HG03025 (cell line): ENCODE measurements around the gene COMMD9.

Experiments
- ATAC-seq: cut with Tn5 transposase; IDR thresholded peaks from one replicate; pipeline ENCODE4 v1.9.1; 2021; ENCODE audit warnings: mild to moderate bottlenecking, moderate library complexity; ENCODE audit not compliant: unreplicated experiment, low FRiP score

COMMD9 gene

DNA sequence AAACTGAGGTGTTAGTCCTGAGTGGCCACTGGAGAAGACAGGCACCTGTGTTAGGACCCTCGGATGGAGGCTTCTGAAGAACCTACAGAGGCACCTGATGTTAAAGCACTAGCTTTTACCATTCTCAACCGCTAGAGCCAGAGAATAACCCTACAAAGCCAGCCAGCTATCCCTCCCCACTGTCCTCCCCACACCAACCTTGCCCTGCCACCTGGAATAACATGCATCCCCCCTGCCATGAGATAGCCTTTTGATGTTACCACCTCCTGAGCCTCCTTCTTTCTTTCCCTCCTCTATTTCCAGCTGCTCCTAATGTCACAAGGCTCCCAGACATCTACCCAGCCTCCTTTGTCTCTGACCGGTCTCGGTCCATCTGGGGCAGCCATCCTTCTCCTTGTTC is 28.1 kb downstream of the COMMD9 start:
- ATAC-seq: no peak

- ATAC-seq: no peak
These were observed 30.4 kb downstream of the COMMD9 start for GRCh38 chr11:36258730-36259360.

DNA sequence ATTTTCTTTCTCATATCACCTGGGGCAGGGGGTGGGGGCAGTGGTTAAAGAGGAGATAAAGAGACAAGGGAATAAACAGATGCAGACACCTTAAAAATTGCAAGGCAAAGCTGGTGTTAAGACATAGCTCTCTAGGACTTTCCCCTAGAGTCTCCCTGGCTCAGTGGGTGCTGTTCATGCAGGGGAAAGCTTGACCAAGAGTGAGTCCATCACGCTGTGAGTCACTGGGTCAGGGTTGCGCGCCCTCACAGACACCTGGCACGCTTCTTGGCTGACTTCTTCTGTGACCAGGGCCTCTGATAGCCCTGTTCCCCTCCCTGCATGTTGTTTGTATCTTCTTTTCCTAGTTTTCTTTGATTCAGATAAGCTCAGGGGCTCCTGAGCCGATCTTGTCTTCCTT is 31.9 kb downstream of the COMMD9 start:
- no peak for ATAC-seq

DNA sequence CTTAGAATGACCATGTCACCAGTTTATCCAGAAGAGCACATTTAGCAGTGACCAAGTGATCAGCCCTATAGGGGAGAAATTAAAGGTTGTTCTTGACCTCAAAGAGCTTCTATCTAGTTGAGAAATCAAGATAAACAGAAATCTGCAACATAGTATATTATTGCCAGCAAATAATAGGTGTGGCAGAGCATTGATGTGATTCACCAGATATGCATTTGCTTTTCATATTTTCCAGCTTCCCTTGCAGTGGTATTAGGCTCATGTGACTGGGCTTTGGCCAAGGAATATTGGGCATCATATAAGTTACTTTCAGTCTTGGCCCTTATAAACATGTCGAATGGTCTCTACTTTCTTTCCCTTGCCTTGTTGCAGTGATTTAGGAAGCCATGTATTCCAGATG is 34.5 kb downstream of the COMMD9 start:
- no peak for ATAC-seq

GRCh38 chr11:36253238-36253637 is 36.0 kb downstream of the COMMD9 start:
- no peak for ATAC-seq

DNA sequence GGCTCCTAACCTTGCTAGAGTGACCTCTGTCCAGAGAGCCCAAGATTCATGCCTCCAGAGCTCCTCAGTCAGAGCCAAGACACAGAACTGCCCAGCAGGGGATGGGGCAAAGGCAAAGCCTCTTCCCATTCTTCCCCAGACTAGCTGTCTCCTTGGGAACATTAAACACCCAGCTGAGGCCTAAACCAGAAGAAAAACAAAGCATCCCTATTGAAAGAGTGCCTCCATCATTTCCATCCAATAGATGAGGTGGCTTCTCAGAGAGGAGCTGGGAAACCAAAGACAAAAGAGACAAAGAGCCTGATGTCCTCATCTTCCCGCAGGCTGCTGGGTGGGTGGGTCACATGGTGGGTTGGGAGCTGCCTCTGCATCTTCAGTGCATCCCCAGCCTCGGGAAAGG is 37.4 kb downstream of the COMMD9 start:
- ATAC-seq: no peak

GRCh38 chr11:36249246-36249645 is 40.0 kb downstream of the COMMD9 start:
- ATAC-seq: no peak

DNA sequence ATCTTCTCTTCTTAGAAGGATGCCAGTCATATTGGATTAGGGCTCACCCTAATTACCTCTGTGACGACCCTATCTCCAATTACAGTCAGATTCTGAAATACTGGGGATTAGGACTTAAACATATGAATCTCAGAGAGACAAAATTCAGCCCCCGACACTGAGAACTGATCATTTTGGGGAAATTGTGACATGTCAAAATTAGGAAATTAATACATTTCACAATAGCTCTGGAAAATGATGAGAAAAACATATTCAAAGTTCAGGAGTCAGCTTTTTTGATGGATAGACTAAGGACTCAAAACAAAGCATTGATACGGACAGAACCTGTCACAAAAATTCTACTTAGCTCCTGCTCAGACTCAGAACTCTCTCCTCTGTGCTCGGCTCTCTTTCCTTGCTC is 40.8 kb downstream of the COMMD9 start:
- no peak for ATAC-seq

- ATAC-seq: no peak
These were observed 41.7 kb downstream of the COMMD9 start for GRCh38 chr11:36247493-36247892.

DNA sequence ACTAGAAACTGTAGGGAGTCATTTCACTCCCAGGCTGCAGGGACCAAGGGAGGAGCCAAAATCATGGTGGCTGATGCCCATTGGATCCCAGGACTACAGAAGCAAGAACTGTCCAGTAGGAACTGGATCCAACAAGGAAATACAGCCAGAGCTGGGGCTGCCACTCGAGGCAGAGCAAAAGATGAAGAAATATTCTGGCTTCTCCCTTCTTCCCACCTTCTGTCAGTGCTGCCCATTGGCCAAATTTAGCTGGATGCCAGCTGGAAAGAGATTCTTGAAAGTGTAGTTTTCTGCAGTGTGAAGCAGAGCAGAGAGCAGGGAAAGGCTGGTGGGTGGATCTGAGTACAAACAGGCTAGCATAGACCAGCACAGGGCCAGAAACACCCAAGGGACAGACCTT is 45.6 kb downstream of the COMMD9 start:
- ATAC-seq: no peak

GRCh38 chr11:36241497-36241896 is 47.7 kb downstream of the COMMD9 start:
- no peak for ATAC-seq

DNA sequence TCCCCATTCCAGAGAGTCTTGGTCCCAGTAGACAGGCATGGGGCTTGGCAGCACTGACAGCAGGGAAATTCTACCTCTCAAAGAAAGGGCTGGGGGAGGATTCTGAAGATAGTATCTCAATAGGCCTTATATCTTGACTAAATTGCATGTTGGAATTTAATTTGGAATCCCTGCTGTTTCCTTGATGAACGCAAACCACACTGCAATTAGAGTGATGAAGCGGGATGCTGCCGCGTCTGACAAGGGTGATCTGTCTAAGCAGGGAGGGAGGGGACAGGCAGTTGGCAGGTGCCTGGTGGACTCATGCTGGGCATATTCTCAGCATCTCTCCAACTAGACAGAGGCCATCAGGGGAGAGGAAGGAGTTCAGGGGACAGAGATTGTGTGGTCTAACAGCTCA is 48.4 kb downstream of the COMMD9 start:
- no peak for ATAC-seq

GRCh38 chr11:36240173-36240572 is 49.1 kb downstream of the COMMD9 start:
- no peak for ATAC-seq

- ATAC-seq: no peak
These were observed 49.6 kb downstream of the COMMD9 start for GRCh38 chr11:36239636-36240035.

GRCh38 chr11:36238881-36239280 is 50.3 kb downstream of the COMMD9 start:
- no peak for ATAC-seq

DNA sequence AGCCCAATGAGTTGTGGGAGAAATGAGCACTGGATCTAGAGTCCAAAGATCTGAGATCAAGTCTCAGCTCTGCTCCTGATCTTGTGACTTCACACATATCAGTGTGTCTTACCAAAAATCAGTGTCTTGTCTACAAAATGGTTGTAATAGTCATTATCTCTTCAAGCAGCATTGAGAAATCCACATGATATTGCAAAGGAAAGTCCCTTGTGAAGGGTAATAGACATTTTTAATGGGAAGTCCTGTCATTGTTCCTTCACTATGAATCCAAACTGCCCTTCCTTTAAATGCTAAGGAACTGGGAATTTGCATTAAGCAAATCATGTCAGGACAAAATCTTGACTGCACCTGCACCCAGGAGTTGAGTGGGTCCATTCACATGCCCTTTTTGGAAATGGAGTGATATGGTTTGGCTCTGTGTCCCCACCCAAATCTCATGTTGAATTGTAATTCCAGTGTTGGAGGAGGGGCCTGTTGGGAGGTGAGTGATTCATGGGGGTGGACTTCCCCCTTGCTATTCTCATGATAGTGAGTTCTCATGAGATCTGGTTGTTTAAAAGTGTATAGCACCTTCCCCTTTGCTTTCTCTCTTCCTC is 51.1 kb downstream of the COMMD9 start:
- no peak for ATAC-seq

DNA sequence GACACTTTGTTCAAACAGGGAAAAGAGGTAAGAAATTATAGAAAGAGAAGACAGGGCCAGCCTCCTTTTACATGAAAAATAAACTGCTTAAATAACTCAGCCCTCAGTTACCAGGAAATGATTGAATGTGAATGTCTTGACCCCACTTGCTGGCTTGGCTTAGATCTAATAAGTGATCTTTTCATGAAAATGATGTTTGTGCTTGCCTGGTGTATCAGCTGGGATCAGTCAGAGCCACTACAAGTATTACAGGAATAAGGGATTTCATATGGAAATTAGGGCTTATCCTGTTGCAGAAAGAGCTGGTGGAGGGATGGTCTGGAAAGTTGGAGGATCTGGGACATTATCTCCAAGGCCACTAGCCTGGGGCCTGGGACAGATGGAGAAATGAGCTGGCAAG is 51.8 kb downstream of the COMMD9 start:
- no peak for ATAC-seq

- ATAC-seq: no peak
These were observed 53.5 kb downstream of the COMMD9 start for GRCh38 chr11:36235750-36236149.

GRCh38 chr11:36234825-36235224 is 54.4 kb downstream of the COMMD9 start:
- no peak for ATAC-seq

DNA sequence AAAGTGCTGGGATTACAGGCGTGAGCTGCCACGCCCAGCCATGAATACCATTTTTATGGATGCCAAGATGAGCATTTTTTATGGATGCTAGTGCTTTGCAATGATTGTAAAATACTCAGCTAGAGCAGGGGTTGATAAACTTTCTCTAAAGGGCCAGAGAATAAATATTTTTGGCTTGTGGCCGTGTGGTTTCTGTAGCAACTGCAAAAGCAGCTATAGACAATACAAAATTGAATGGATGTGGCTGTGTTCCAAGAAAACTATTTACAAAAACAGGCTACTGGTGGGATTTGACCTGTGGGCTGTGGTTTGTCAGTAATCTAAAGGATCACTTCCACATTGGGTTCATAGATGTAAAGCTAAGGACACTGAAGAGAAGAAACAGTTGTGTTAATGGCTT is 56.0 kb downstream of the COMMD9 start:
- ATAC-seq: no peak

DNA sequence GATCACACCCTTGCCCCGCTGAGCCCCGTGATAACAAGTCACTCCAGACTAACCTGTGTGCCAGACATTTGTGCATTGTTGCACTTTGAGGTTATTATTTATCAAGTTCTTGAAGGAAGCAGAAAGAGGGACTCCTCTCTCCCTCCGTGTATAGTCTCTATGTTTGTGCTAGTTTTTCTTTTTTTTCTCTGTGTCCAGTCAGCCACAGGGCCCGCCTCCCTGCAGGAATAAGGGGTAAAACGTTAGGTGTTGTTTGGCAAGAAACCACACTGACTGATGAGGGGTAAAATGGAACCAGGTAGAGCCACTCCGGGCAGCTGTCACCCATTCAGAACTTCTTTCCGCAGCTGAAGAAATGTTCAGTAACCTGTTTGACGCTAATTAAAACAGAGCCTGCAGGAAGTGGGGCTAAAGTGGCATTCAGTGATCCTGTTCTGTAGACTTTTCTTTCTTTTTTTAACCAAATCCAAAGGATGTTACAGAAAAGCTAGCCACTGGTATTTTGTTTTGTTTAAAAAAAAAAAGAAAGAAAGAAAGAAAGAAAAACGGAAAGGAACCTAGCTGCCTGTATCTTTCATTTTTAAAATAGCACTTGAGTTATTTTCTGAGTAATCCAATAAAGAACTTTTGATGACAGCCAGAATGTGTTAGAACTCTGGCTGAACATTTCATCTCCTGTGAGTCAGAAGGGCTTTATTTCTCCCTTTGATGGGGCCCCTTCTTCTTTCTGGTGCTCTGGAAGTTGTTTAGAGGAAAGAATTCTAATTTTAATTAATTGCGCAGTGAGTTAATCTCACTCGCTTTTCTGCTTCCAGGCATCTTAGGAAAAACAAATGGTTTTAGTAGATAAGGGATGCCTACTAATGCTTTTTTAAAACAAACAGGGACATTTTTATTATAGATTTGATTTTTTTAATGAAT is 58.2 kb downstream of the COMMD9 start:
- ATAC-seq: no peak
